DOHH2 (cell line): ENCODE data around the gene CA12.
"Not testable (repeated sequence)": the region's sequence is repeated elsewhere in the genome, so short reads cannot be mapped to it uniquely, and the experiment has no call there.

Source experiments
- H3F3A ChIP-seq: fragments of 200-600 bp; sonication (generic), shearing (Covaris generic); 2 replicates; pipeline ENCODE4 v1.6.0; 2016; ENCODE audit warnings: antibody characterized with exemption, mild to moderate bottlenecking; ENCODE audit not compliant: control insufficient read depth, insufficient read depth
- H3K27ac ChIP-seq: fragments of 200-600 bp; sonication (generic); 2 replicates; pipeline ENCODE4 v1.5.1; 2014; ENCODE audit warnings: low read depth, mild to moderate bottlenecking, low read length, moderate library complexity
- H3K27me3 ChIP-seq: fragments of 200-600 bp; sonication (generic); 2 replicates; pipeline ENCODE4 v1.6.1; 2014; ENCODE audit warnings: mild to moderate bottlenecking, low read length, mixed read lengths; ENCODE audit not compliant: control insufficient read depth
- H3K36me3 ChIP-seq: fragments of 200-600 bp; sonication (generic); 2 replicates; pipeline ENCODE4 v1.6.1; 2014; ENCODE audit warnings: mild to moderate bottlenecking, low read length, moderate library complexity, mixed read lengths; ENCODE audit not compliant: control insufficient read depth
- H3K4me1 ChIP-seq: fragments of 200-600 bp; sonication (generic); 2 replicates; pipeline ENCODE4 v1.6.1; 2014; ENCODE audit warnings: mild to moderate bottlenecking, low read length, mixed read lengths; ENCODE audit not compliant: control insufficient read depth
- H3K4me2 ChIP-seq: fragments of 200-600 bp; sonication (generic); 2 replicates; pipeline ENCODE4 v1.6.0; 2014; ENCODE audit warnings: mild to moderate bottlenecking, low read length, moderate library complexity
- H3K4me3 ChIP-seq: fragments of 200-600 bp; sonication (generic); 2 replicates; pipeline ENCODE4 v1.5.1; 2014; ENCODE audit warnings: mild to moderate bottlenecking, low read length, mixed read lengths
- H3K79me2 ChIP-seq: fragments of 200-600 bp; sonication (generic); 2 replicates; pipeline ENCODE4 v1.6.1; 2014; ENCODE audit warnings: mild to moderate bottlenecking, low read length, mixed read lengths; ENCODE audit not compliant: control insufficient read depth
- H3K9me2 ChIP-seq: fragments of 200-600 bp; sonication (generic); replicated peaks from 2 replicates; pipeline ENCODE4 v1.6.1; 2014; ENCODE audit warnings: mild to moderate bottlenecking, low read length, mixed read lengths; ENCODE audit not compliant: control insufficient read depth
- H3K9me3 ChIP-seq: fragments of 200-600 bp; sonication (generic); 2 replicates; pipeline ENCODE4 v1.6.1; 2014; ENCODE audit warnings: antibody characterized with exemption, low read length, mixed read lengths; ENCODE audit not compliant: control insufficient read depth, insufficient read depth
- H4K20me1 ChIP-seq: fragments of 200-600 bp; sonication (generic); 2 replicates; pipeline ENCODE4 v1.6.0; 2014; ENCODE audit warnings: low read depth, mild to moderate bottlenecking, antibody characterized with exemption, low read length, moderate library complexity; ENCODE audit not compliant: control insufficient read depth, insufficient read depth
- EZH2phosphoT487 ChIP-seq: fragments of 200-600 bp; sonication (generic); IDR thresholded peaks from 2 replicates; pipeline ENCODE4 v1.6.1; 2017; ENCODE audit warnings: borderline replicate concordance, mild to moderate bottlenecking, antibody characterized with exemption, low read length, moderate library complexity, mixed read lengths
- TF ChIP-seq, protein P1 (sequence below): fragments of 200-600 bp; sonication (generic); IDR thresholded peaks from one replicate; pipeline ENCODE4 v1.5.1; 2014; ENCODE audit warnings: antibody characterized with exemption, mild to moderate bottlenecking, low read depth, low read length; ENCODE audit not compliant: poor library complexity, severe bottlenecking

The CA12 gene

DNA sequence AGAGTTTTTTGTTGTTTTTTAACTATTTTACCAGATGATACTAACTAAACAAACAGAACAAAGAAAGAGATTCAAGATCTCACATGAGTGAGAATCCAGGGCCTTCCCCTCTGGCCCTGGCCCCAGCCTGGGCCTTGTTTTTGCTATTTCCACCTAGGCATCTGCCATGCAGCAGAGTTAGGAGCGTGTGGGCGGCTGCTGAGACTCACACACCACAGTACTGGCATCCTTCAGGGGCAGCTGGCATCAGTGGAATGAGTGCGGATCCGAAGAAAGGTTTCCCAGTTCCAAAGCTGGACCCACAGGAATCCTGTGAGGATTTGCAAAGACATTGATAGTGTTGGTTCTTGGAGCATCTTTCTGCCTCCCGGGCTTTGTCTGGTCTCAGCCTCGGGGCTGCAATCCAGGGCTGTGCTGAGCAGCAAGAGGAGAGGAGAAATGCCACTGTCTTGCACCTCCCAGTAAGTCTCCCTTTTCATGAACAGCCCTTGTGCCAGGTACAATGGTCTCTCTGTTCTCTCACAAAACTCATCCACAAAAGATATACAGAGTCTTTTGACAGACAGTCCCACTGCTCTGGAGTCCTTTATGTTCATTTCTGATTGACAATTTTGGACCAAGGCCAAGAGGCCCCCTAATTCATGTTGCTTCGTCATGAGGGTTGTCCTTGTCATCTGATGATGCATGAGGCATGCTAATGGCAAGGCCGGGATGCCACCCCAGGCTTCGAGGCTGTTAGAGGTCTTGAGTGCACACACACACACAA is 57.7 kb downstream of the CA12 start:
- Histone ChIP-seq H3K9me3 (no peaks in the 10 kb centered on the region), H4K20me1 (no peaks in the 10 kb centered on the region), H3K27me3 (peaks cover 24% of the 10 kb centered on the region; the same call in 1 of the 2 replicates), H3K9me2 (no peaks in the 10 kb centered on the region), H3K4me3 (no peak overlapping the region), H3K79me2 (no peaks in the 10 kb centered on the region), H3K4me2 (no peak overlapping the region), H3K27ac (no peak overlapping the region), H3K4me1 (no peaks in the 10 kb centered on the region), H3F3A (no peaks in the 10 kb centered on the region), H3K36me3 (no peaks in the 10 kb centered on the region)
- TF ChIP-seq EZH2phosphoT487: no peak
- TF ChIP-seq, protein P1, sequence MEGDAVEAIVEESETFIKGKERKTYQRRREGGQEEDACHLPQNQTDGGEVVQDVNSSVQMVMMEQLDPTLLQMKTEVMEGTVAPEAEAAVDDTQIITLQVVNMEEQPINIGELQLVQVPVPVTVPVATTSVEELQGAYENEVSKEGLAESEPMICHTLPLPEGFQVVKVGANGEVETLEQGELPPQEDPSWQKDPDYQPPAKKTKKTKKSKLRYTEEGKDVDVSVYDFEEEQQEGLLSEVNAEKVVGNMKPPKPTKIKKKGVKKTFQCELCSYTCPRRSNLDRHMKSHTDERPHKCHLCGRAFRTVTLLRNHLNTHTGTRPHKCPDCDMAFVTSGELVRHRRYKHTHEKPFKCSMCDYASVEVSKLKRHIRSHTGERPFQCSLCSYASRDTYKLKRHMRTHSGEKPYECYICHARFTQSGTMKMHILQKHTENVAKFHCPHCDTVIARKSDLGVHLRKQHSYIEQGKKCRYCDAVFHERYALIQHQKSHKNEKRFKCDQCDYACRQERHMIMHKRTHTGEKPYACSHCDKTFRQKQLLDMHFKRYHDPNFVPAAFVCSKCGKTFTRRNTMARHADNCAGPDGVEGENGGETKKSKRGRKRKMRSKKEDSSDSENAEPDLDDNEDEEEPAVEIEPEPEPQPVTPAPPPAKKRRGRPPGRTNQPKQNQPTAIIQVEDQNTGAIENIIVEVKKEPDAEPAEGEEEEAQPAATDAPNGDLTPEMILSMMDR: no peak

DNA sequence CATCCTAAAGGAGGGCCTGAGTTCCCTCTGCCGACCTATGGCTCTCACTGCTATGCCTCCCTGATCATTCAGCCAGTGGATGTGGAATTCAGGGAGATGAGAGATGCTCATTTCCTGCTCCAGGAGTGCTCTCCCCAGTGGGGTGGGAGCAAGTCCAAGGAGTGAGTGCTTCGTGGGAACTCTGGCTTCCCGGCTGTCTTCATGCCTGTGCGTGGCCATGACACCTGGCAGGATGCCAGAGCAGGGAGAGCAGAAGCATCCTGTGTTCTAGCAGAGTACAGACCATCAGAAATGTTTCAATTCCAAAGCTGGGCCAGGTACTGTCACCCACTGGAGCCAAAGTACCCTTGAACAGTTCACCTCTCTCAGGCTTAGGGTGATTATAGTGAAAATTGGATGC is 59.1 kb downstream of the CA12 start:
- Histone ChIP-seq H3K9me2 (no peaks in the 10 kb centered on the region), H3K36me3 (no peaks in the 10 kb centered on the region), H4K20me1 (no peaks in the 10 kb centered on the region), H3F3A (no peaks in the 10 kb centered on the region), H3K9me3 (no peaks in the 10 kb centered on the region), H3K4me2 (no peak overlapping the region), H3K4me1 (no peaks in the 10 kb centered on the region), H3K79me2 (no peaks in the 10 kb centered on the region), H3K27me3 (peaks cover 20% of the 10 kb centered on the region; the same call in 1 of the 2 replicates), H3K4me3 (no peak overlapping the region), H3K27ac (no peak overlapping the region)
- TF ChIP-seq, protein P1: no peak
- no peak for TF ChIP-seq EZH2phosphoT487

DNA sequence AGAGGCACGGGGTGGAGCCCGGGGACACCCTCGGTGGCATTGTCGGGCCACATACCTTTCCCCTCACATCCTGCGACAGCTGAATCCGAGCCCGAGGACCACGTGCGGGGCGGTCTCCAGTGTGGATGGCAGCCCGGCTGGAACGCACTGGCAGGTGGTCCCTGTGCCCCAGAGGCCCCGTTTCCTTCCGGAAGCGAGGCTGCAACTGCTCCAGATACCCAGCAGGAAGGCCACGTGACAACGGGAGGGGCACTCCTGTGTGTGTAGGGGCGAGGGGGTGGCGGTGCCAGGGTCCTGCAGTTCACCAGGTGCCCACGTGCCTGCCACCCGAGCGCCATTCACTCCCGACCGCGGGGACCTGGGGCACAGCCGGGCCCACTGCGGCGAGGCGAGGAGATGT is 60.2 kb downstream of the CA12 start:
- no peak for TF ChIP-seq EZH2phosphoT487
- TF ChIP-seq, protein P1: no peak
- Histone ChIP-seq H3K27me3 (peaks cover 15% of the 10 kb centered on the region; the same call in 1 of the 2 replicates), H3K79me2 (no peaks in the 10 kb centered on the region), H4K20me1 (no peaks in the 10 kb centered on the region), H3K36me3 (no peaks in the 10 kb centered on the region), H3K9me2 (no peaks in the 10 kb centered on the region), H3F3A (no peaks in the 10 kb centered on the region), H3K27ac (no peak overlapping the region), H3K4me3 (no peak overlapping the region), H3K4me1 (no peaks in the 10 kb centered on the region), H3K9me3 (no peaks in the 10 kb centered on the region), H3K4me2 (no peak overlapping the region)

DNA sequence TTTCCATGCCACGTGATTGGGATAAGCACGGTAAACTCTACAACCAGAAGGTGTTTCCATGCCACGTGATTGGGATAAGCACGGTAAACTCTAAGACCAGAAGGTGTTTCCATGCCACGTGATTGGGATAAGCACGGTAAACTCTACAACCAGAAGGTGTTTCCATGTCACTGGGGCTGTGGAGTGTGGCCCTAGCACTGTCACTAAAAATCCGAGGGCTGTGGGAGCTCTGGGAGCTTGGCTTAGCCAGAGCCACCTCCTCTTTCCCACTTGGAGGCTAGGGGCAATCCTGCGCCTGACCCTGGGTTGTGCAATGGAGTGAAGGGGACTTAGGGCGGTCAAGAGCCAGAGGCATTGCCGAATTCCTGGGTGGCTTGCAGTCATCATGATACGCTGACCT is 60.7 kb downstream of the CA12 start:
- H3K27me3 ChIP-seq: peaks cover 17% of the 10 kb centered on the region; the same call in 1 of the 2 replicates
- H3K9me3 ChIP-seq, H3K9me2 ChIP-seq, H3F3A ChIP-seq, H3K4me3 ChIP-seq, H3K27ac ChIP-seq, H3K79me2 ChIP-seq, H3K4me2 ChIP-seq, H4K20me1 ChIP-seq, H3K36me3 ChIP-seq, H3K4me1 ChIP-seq: not testable (repeated sequence)

DNA sequence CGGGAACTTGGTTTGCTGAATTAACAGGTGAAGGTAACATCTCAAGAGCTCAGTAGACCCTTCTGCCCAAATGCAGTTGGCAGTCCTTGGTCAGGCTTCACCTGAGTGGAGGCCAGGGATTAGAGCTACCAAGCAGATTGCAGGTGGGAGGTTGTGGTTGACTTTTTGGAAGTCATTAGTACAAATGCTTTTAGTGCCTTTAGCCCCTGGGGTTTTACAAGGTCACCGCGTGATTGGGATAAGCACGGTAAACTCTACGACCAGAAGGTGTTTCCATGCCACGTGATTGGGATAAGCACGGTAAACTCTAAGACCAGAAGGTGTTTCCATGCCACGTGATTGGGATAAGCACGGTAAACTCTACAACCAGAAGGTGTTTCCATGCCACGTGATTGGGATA is 61.2 kb downstream of the CA12 start:
- H4K20me1 ChIP-seq, H3K27ac ChIP-seq, H3K4me1 ChIP-seq, H3K36me3 ChIP-seq, H3F3A ChIP-seq, H3K9me3 ChIP-seq, H3K4me2 ChIP-seq, H3K79me2 ChIP-seq, H3K9me2 ChIP-seq, H3K4me3 ChIP-seq: not testable (repeated sequence)
- H3K27me3 ChIP-seq: peaks cover 12% of the 10 kb centered on the region; the same call in 1 of the 2 replicates
